ENCODE results near the gene GBA3.

GBA3 gene

GRCh38 chr4:22733816-22734215 lies 41.1 kb downstream of the GBA3 start:
- no peak overlapping the region for H3K4me3 ChIP-seq (replicated peaks in 1 of 2; ENCODE audit: low read depth in 2 of 2, low read length in 2 of 2)
- TF ChIP-seq CTCF (IDR thresholded peaks at IDR 0.05; ENCODE audit: low read depth, low read length) = no peak
- no peak for DNase-seq (ENCODE audit: low read depth in 2 of 2)

DNA sequence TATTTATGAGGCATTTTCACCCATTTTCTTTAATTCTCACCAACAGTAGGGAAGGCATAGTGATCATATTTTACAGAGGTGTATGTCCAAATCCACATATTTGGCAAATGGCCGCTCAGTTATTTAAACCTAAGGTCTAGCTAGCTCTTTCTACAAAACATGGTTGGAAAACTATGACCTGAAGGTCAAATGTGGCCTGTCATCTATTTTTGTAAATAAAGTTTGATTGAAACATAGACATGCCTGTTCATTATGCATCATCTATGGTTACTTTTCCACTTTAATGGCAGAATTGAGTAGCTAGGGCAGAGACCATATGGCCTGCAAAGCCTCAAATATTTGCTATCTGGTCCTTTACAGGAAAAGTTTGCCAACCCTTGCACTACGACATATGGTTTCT lies 44.2 kb downstream of the GBA3 start:
- no peak for DNase-seq (ENCODE audit: low read depth in 2 of 2)
- H3K4me3 ChIP-seq (replicated peaks in 1 of 2; ENCODE audit: low read depth in 2 of 2, low read length in 2 of 2) = no peak overlapping the region
- no peak for TF ChIP-seq CTCF (IDR thresholded peaks at IDR 0.05; ENCODE audit: low read depth, low read length)

DNA sequence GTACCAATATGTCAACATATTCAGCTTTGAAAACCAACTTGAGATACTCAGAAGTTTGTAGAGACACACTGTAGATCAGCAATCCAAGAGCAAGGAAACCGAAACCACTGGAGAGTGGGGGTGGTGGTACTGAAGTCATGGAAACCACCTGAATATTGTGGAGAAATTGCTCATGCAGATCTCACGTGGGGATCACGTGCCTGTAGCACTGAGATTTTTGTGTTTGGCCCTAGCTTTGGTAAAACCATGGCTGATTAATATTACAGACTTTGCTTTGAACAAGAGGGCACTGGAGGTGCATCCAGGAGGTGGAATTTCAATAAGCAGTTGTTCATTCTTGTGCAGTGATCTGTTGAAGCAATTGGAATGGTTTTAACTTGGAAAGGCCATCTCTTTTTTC lies 47.2 kb downstream of the GBA3 start:
- no peak for DNase-seq (ENCODE audit: low read depth in 2 of 2)
- TF ChIP-seq CTCF (IDR thresholded peaks at IDR 0.05; ENCODE audit: low read depth, low read length) = no peak
- no peak overlapping the region for H3K4me3 ChIP-seq (replicated peaks in 1 of 2; ENCODE audit: low read depth in 2 of 2, low read length in 2 of 2)

- TF ChIP-seq CTCF (IDR thresholded peaks at IDR 0.05; ENCODE audit: low read depth, low read length) = no peak
- no peak for DNase-seq (ENCODE audit: low read depth in 2 of 2)
- H3K4me3 ChIP-seq (replicated peaks in 1 of 2; ENCODE audit: low read depth in 2 of 2, low read length in 2 of 2) = no peak overlapping the region
These were observed 49.0 kb downstream of the GBA3 start for GRCh38 chr4:22741744-22742143.

GRCh38 chr4:22743290-22743689 lies 50.6 kb downstream of the GBA3 start:
- TF ChIP-seq CTCF (IDR thresholded peaks at IDR 0.05; ENCODE audit: low read depth, low read length) = no peak
- no peak overlapping the region for H3K4me3 ChIP-seq (replicated peaks in 1 of 2; ENCODE audit: low read depth in 2 of 2, low read length in 2 of 2)
- no peak for DNase-seq (ENCODE audit: low read depth in 2 of 2)

GRCh38 chr4:22744478-22745062 lies 51.8 kb downstream of the GBA3 start:
- no peak for TF ChIP-seq CTCF (IDR thresholded peaks at IDR 0.05; ENCODE audit: low read depth, low read length)
- no peak for DNase-seq (ENCODE audit: low read depth in 2 of 2)
- no peak overlapping the region for H3K4me3 ChIP-seq (replicated peaks in 1 of 2; ENCODE audit: low read depth in 2 of 2, low read length in 2 of 2)

GRCh38 chr4:22745234-22745633 lies 52.5 kb downstream of the GBA3 start:
- DNase-seq (ENCODE audit: low read depth in 2 of 2) = no peak
- no peak overlapping the region for H3K4me3 ChIP-seq (replicated peaks in 1 of 2; ENCODE audit: low read depth in 2 of 2, low read length in 2 of 2)
- TF ChIP-seq CTCF (IDR thresholded peaks at IDR 0.05; ENCODE audit: low read depth, low read length) = no peak
